Measurements from ENCODE around the gene NEURL1.
"Not testable (repeated sequence)": the region's sequence is repeated elsewhere in the genome, so short reads cannot be mapped to it uniquely, and the experiment has no call there.

NEURL1 gene

DNA sequence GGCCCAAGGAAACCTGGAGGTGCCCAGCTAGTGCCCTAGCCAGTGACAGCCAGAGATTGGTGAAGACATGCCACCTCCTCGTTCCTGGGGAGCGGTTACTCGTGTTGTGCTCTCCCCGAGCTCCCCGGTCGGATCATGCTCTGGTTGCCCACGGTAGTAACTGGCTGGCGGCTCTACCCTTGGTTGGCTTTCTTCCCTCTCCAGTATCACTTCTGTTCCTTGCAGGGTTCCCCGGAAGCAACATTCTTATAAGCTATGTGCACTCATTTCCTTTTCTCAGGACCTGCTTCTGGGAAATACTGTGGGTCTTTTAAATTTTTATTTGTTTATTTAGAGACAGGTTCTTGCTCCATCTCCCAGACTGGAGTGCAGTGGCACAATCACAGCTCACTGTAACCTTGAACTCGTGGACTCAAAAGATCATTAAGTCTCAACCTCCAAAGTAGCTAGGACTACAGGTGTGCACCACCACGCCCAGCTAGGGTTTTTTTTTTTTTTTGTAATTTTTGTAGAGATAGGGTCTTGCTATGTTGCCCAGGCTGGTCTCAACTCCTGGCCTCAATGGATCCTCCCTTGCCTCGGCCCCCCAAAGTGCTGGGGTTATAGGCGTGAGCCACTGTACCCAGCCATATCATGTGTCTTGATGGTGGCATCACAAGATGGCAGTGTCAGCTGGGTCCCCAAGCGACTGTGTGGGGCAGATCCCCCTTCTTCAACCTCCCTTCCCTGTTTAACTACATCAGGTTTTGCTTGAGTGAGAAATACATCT lies 27.9 kb upstream of the NEURL1 start:
- DNase-seq = no peak

DNA sequence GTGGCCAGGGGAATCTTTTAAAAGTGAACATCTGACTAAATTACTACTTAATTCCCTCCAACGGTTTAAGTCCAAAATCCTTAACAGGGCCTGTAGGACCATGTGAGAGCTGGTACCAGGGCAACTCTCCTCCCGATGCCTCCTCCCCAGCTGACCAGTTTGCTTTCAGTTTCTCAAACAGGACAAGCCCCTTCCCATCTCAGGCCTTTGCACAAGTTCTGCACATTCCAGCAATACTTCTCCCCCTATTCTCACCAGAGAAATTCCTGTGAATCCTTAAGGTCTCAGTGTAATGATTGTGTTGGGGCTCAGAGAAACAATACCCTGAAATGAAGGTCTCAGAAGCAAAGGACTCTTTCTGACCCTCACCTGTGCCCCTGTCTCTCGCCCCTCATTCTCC lies 26.8 kb upstream of the NEURL1 start:
- DNase-seq = no peak

DNA sequence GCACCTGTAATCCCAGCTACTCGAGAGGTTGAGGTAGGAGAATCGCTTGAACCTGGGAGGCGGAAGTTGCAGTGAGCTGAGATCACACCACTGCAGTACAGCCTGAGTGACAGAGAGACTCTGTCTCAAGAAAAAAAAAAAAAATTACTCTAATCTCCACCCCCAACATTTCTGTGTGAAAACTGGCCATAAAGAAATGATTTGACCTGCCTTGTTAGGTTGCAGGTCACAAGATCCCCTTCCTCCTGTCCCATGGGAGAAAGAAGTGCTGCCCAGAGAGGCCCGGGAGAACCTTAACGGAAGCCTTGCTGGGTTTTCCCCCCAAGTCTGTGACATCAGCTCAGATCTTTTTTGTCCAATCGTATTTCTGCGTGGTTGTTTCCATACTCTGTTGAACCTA lies 26.1 kb upstream of the NEURL1 start:
- DNase-seq = no peak

DNA sequence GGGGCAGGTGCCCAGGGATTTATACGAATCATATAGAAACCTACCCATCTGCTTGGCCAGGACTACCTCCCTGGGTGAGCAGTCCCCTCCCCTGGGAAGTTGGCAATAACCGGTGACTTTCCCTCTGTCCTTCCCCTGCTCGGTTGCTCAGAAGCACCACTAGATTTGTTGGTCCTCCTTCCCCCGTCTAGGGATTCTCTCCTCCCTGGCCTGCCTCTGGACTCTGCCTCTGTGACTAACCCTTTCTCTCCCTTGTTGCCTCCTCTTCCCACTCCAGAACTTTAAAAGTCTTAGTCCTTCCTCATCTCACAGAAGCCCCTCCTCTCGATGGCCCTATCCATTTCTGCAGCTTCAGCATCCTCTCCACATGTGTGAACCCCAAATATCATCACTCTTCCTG lies 24.3 kb upstream of the NEURL1 start:
- DNase-seq = no peak

DNA sequence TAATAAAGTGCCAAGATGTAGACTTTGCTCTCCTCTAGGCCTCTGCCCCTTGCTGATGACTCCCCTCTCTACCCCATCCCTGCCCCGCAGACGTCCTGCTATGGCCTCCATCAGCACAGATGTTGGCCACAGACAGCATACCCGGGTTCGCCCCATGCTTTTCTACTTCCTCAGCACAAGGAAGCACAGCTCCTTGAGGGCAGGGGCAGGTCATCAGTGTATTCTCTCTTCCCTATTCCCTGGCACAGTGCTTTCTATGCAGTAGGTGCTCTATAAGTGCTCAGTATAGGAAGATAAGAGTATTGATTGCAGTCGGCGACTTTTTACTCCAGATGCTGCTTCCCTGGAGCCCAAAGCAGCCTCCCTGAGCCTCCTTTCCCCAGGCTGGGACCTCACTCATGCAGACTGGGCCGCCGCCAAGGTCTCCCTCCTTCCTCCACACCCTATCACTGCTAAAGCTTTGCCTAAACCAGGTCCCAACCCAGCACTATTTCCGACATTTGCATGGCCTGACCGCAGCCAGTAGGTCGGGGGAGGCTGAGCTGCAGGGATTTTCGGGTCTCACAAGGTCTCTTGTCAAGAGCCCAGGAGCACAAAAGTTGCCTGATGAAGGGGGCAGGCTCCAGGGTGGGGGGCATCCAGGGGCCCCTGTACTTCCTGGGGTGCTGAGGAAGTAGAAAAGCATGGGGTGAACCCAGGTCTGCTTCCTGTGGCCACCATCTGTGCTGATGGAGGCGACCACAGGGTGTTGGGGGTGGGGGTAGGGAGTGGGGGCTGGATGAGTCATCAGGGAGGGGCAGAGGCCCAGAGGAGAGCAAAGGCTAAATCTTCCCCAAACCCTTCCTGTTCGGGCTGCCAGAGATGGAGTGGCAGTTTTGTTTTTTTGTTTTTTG lies 22.5 kb upstream of the NEURL1 start:
- DNase-seq = peak; percentile 13

DNA sequence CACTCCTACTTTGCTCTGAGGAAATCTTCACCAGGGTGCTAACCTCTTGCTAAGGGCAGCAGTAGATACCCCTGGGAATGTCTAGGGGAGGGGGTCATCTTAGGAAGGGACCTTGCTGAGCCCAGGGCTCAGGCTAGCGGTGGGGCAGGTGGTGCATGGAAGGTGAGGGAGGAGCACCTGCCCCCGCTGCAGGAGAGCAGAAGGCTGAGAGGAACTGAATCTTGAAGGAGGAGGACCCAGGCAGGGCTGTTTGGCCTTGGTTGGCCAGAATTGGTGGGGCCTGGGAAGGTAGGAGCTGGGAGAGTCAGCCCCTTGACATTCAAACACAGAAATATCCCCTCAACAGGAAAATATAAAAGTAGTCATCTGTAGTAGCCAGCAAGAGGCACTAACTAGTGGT lies 21.5 kb upstream of the NEURL1 start:
- no peak for DNase-seq

DNA sequence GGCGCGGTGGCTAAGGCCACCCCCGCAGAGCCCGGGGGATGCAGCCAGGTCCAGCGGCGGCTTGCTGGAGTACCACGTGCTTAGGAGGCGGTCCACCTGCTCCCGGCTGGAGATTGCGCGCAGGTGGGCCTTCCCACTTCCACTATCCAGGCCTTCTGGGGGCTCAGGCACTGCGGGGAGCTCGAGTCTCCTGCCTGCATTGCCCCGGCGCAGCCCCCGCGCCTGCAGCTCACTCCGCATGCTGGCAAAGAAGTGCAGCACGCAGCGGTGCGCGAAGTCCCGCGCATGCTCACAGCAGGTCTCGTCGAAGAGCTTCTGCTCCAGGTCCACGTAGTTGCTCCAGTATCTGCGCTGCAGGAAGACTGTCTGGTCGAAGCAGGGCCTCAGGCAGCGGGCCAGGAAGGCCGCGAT lies 20.2 kb upstream of the NEURL1 start:
- DNase-seq = no peak

DNA sequence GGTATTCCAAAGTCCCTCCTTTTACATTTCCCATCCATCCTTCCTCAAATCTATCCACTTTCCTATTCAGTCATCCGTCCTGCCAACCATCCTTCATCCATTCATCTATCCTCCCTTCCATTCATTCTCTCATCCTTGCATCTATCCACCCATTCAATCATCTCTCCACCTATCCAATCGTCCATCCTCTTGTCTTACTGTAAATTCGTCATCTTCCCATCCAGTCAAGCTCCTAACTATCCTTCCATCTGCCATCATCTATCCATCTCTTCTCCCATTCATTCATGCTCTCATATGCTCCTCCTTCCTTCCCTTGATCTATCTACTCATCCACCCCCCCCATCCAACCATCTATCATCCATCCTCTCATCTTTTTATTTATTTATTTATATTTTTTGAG lies 19.4 kb upstream of the NEURL1 start:
- no peak for DNase-seq

DNA sequence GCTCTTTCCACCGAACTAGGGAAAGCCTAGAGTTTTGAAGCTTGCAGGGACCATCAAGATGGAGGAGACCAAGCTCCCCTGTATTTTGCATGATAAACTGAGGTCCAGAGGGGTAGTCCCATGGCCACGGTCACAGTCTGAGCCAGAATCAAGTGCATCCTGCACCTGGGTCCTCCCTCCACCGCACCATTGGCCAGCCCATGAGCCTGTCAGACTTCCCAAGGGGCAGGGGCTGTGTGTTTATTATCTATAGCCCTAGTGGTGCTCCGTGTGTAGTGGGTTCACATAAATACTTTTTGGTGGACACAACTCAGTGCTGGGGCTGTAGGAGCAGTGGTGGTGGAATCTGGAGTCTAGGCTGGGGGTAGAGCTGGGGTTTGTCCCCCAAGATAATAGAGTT lies 18.1 kb upstream of the NEURL1 start:
- DNase-seq = no peak

DNA sequence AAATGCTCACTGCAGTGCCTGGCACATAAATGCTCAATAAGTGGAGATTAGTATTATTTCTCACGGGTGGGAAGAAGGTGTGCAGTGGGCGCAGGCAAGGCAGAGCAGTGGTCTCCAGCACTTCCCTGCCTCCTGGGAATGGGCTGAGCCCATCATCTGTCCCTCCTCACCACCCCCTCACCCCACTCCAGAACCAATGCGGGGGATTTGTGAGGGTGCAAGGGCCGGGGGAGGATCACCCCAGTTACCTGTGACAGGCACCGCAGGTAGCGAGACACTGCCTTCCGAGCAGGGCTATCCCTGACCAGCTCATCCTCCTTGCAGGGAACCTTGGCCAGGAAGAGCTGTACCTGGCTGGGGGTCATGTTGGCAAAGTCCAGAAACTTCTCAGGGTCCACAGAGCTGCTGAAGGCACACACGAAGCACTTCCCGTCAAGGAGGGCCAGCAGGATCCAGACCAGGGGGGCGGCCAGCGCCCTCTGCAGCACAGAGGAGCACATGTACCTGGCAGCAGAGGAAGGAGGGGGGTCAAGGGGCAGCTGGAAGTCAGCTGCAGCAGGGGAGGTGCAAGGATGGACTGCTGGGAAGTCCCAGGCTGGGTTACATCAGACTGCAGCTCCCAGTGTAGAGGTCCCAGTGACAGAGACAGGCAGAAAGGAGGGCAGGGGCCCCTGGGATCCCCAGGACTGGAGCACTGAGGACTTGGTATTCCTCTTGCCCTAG lies 17.3 kb upstream of the NEURL1 start:
- DNase-seq = no peak

DNA sequence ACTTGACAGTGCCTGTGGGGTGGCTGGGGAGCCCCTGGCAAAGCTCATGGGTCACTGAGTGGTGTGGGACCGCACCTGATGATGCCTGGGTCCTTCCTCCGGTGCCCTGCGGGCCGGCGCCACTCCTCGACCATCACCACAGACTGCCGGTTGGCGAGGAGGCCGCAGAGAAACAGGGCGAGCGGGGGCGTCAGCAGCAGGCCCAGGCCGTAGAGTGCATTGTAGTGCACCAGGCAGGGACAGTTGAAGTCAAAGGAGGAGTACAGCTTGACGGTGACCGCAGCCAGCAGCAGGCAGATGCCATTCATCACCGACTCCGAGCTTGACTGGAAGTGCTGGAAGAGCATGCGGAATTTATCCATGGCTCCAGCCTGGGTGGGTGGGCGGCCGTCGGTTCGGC lies 14.8 kb upstream of the NEURL1 start:
- no peak for DNase-seq

DNA sequence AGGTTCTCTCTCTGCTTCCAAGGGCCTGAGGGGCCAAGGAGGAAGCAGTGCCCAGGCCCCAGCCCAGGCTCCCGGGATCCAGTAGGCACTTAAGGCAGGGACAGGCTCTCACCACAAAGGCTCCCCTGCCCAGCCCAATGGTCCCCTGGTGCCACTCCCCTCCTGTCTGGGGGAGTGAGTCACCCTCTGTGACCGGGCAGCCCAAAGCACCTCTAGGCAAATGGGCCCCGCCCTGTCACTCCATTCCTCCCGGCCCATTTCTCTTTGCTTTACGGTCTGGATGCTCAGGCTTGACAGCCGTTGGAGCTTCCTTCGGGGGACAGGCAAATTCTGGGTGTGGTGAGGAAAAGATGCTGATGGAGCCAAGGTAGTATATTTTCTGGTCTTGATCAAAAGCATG lies 14.4 kb upstream of the NEURL1 start, which contains the start of gene CALHM3:
CALHM3 (minus strand) TSS at position 106 of the 400 bp plus-strand sequence. CDS start 208 bp downstream, outside the sequence.
- no peak for DNase-seq

DNA sequence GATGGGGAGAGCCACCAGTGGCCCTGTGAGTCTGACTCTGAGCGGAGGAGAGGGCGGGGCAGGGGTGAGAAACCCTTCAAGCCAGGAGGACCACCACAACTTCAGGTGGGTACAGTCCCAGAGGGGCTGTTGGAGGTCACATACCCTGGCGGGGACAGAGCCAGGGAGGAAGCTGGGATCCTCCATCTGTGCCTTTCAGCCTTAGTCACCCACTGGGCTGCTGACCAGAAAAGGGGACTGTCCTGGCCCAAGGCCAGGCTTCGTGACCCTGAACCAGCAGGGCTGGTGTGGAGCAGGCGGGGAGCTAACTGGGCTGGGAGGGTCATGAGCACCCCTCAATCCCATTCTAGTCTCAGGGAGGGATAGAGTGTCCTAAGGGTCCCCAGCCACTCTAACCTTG lies 13.0 kb upstream of the NEURL1 start:
- DNase-seq = no peak

DNA sequence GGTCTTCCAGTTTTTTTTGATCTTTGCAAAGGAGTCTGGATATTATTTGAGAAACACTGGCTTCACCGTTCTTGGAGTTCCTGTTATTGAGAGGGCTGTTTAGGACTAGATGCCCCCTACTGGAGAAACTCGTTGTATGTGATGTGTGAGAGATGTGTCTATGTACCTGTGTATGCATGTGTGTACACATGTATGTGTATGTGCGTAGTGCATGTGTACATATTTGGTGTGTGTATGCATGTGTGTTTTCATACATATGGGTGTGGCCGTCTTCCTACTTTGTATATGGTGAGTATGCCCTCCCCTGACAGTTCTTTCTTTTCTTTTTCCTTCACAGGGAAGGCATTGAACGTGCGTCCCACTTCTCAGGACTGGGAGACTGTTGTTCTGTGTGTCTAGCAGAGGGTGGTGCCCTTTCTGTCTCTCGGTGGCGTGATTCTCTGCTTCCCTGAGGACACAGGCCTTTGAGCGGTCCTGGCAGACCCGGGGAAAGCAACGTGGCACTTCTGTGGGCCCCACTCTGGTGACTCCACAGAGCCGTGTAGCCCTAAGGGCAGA lies 11.5 kb upstream of the NEURL1 start:
- peak; percentile 17 for DNase-seq

DNA sequence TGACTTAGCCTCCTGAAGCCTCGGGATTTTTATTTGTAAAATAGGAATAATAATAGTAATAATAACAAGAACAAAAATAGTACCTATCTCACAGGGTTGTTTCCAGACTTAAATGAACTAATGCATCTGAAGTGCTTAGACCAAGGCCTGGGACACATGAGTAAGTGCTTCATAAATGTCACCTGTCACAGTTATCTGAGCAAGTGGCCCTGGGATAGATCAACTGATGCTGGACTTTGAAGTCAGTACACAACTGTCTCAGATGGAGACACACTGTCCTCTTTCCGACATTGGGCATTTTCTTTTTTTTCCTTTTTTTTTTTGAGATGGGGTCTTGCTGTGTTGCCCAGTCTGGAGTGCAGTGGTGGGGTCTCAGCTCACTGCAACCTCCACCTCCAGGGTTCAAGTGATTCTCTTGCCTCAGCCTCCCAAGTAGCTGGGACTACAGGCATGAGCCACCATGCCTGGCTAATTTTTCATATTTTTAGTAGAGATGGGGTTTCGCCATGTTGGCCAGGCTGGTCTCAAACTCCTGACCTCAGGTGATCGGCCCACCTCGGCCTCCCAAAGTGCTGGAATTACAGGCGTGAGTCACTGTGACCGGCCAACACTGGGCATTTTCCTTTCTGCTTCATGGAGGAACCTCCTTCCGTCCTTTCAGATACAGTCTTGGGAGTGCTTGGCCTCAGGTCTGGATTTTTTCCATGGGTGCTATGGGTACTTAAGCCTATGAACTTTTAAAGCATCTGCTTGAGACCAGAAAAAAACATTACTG lies 6.7 kb upstream of the NEURL1 start:
- DNase-seq = not testable (repeated sequence)

DNA sequence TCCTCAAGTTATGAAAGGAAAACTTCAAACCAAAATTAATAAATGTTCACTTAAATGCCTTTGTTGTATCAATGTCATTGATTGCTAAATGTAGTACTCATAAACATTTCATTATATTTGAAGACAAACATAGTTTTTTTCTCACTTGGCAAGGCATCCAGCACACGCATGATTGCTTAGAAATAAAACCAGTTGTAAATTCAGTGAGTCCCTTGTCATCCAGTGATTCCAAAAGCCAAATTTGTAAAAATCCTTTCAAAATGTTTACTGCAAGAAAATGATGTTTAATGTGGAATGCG lies 6.1 kb upstream of the NEURL1 start:
- no peak for DNase-seq

DNA sequence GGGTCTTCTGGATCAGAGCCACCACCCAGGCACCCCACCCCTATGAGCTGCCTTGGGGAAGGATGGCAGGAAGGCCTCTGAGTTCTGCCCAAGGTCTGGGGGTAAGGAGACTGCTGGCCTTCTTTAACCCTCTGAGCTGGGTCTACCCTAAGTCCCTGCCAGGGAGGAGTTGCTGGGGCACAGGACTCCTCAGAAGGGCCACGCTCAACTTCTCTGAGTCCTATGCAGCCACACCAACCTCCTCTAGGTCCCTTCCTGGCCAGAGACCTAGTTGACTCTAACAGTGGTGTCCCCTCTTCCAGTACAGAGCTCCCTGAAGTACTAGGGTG lies 2.6 kb upstream of the NEURL1 start:
- no peak for DNase-seq

DNA sequence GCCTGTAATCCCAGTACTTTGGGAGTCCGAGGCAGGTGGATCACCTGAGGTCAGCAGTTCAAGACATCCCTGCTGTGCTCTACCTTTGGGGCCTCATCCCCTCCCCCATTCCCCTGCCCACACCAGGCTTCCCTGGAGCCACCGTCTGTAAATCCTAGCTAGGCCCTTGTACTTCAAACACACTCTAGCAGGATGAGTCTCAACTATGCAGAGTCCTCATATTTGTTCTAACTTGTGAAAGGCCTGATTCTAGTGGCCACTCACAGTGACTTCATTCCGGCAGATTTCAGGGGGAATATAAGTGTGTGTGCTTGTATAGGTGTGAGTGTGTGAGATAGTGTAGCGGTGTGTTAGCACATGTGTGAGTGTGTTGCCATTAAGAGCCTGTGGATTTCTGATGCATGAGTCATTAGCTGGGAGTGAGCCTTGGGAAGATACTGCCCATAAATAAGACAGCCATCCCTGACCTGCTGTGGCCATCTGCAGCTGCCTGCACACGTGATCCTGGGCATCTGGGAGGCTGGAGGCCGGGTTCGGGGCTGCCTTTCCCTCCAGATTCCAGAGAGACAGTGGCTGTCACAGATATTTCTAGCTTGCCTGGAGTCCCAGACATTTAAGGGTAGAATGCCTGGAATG lies 1.7 kb upstream of the NEURL1 start:
- DNase-seq = no peak

DNA sequence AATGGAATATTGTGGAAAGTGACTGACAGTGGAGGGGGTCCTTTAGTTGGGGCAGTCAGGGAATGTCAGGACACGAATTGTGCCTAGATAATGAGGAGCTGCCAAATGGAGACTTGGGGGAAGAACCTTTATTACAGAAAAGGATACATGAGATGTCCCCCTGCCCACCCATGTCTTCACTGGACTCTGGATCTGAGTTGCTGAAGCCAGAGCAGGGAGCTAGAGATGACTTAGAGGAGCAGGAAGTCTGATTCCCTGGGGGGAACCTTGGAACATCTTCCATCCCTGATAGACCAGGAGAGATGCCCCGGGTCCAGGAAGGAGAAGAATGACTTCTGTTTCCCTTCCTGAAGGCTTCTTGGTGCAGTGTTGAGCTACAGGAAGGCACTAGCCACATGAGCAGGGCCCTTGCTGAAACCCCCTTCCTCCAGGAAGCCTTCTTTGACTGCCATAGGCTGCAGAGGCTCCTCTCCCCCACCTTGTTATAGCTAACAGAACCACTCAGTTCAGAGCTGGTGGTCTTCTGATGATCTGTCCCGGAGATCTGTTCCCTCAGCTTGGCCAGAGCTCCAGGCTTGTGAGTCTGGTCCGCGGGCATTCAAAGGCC lies 747 bp upstream of the NEURL1 start:
- no peak for DNase-seq

DNA sequence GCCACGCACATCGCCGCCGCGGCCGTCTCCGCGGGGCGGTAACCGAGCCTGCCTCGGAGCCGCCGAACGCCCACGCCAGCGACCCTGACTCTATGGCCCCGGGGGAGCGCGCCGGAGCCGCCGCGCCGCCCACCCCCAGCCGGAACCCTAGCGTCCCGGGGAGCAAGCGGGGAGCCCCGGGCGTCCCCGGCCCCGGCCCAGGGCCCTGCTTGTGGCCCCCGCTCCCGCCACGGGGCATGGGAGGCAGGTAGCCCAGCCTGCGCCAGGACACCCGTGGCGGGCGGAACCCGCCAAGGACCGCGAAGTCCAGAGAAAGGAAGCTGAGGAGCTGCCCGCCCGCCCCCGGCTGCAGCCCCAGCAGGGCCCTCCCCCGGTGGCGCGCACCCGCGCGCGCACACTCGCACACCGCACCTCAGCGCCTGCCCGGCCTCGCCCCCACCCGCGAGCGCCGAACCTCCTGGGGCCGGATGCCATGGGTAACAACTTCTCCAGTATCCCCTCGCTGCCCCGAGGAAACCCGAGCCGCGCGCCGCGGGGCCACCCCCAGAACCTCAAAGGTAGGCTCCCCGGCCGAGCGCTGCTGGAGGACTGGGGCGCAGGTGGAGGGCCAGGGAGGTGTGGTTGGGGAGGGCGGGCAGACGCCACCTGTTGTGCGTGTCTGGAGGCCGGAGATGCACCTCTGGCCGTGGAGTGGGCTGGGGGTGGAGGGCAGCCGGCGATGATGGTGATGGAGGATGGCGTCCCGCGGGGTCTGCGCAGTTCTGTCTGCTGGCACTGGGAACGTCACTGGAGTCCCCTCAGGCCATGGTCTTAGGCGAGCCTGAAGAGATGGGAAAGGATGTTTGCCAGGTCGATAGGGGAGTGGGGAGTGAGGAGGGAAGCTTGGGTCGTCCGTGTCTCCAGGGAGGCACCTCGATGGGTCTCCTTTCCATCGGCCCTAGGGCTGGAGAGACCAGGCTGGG lies 692 bp downstream of the NEURL1 start:
- no peak for DNase-seq

DNA sequence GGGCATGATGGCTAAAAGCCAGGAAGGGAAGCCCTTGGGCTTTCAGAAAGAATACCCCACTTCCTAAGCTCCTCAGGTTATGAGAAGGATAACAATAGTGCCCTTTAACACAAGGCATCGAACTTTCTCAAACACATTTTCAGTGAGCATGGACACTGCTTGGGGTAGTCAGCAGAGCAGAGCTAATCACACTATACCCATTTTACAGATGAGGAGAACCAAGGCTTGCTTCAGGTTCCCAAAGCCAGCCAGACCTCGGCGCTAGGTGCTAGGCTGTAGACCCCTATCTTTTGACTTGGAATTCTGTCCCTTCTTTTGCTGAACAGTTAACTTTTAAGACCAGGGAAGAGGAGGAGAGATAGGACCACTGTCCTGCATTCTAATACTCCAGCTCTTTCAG lies 1.8 kb downstream of the NEURL1 start:
- DNase-seq = no peak
